Measurements from ENCODE around the gene GPR153.

Gene GPR153

GRCh38 chr1:6294890-6295556, 34.1 kb upstream of the GPR153 start:
- H3K27ac Mint-ChIP-seq, result no peak overlapping the region
- no peak overlapping the region for H3K4me3 Mint-ChIP-seq
- H3K27me3 Mint-ChIP-seq, result no peaks in the 10 kb centered on the region
- no peaks in the 10 kb centered on the region for H3K4me1 Mint-ChIP-seq (ENCODE audit: low read depth)
- peaks cover 44% of the 10 kb centered on the region for H3K36me3 Mint-ChIP-seq (ENCODE audit: low read depth)
- H3K9me3 Mint-ChIP-seq, result no peaks in the 10 kb centered on the region
- no peak for DNase-seq

- H3K4me1 Mint-ChIP-seq (ENCODE audit: low read depth), result no peaks in the 10 kb centered on the region
- no peak for DNase-seq
- no peak overlapping the region for H3K27ac Mint-ChIP-seq
- H3K36me3 Mint-ChIP-seq (ENCODE audit: low read depth), result peaks cover 40% of the 10 kb centered on the region
- no peak overlapping the region for H3K4me3 Mint-ChIP-seq
- no peaks in the 10 kb centered on the region for H3K27me3 Mint-ChIP-seq
- no peaks in the 10 kb centered on the region for H3K9me3 Mint-ChIP-seq
These were observed 33.4 kb upstream of the GPR153 start for GRCh38 chr1:6294080-6294889.

GRCh38 chr1:6292102-6292501, 31.2 kb upstream of the GPR153 start:
- Mint-ChIP-seq H3K27me3 (no peaks in the 10 kb centered on the region), H3K36me3 (ENCODE audit: low read depth) (peaks cover 45% of the 10 kb centered on the region), H3K27ac (no peak overlapping the region), H3K9me3 (no peaks in the 10 kb centered on the region), H3K4me1 (ENCODE audit: low read depth) (no peaks in the 10 kb centered on the region), H3K4me3 (no peak overlapping the region)
- no peak for DNase-seq

GRCh38 chr1:6288665-6289064, 27.8 kb upstream of the GPR153 start:
- H3K27me3 Mint-ChIP-seq, result no peaks in the 10 kb centered on the region
- peaks cover 29% of the 10 kb centered on the region for H3K36me3 Mint-ChIP-seq (ENCODE audit: low read depth)
- no peaks in the 10 kb centered on the region for H3K4me1 Mint-ChIP-seq (ENCODE audit: low read depth)
- H3K9me3 Mint-ChIP-seq, result no peaks in the 10 kb centered on the region
- DNase-seq, result no peak
- H3K4me3 Mint-ChIP-seq, result no peak overlapping the region
- H3K27ac Mint-ChIP-seq, result no peak overlapping the region

- no peak overlapping the region for H3K27ac Mint-ChIP-seq
- no peak for DNase-seq
- no peak overlapping the region for H3K4me3 Mint-ChIP-seq
- no peaks in the 10 kb centered on the region for H3K27me3 Mint-ChIP-seq
- peaks cover 23% of the 10 kb centered on the region for H3K36me3 Mint-ChIP-seq (ENCODE audit: low read depth)
- no peaks in the 10 kb centered on the region for H3K9me3 Mint-ChIP-seq
- H3K4me1 Mint-ChIP-seq (ENCODE audit: low read depth), result no peaks in the 10 kb centered on the region
These were observed 27.1 kb upstream of the GPR153 start for GRCh38 chr1:6288026-6288425.

GRCh38 chr1:6287431-6287886, 26.6 kb upstream of the GPR153 start:
- no peak overlapping the region for H3K27ac Mint-ChIP-seq
- H3K9me3 Mint-ChIP-seq, result no peaks in the 10 kb centered on the region
- no peak overlapping the region for H3K4me3 Mint-ChIP-seq
- H3K4me1 Mint-ChIP-seq (ENCODE audit: low read depth), result no peaks in the 10 kb centered on the region
- DNase-seq, result no peak
- no peaks in the 10 kb centered on the region for H3K27me3 Mint-ChIP-seq
- peaks cover 19% of the 10 kb centered on the region for H3K36me3 Mint-ChIP-seq (ENCODE audit: low read depth)

- no peak for DNase-seq
- Mint-ChIP-seq H3K36me3 (ENCODE audit: low read depth) (peaks cover 16% of the 10 kb centered on the region), H3K4me1 (ENCODE audit: low read depth) (no peaks in the 10 kb centered on the region), H3K9me3 (no peaks in the 10 kb centered on the region), H3K27me3 (no peaks in the 10 kb centered on the region), H3K4me3 (no peak overlapping the region), H3K27ac (no peak overlapping the region)
These were observed 26.1 kb upstream of the GPR153 start for GRCh38 chr1:6287029-6287428.

- Mint-ChIP-seq H3K36me3 (ENCODE audit: low read depth) (peaks cover 12% of the 10 kb centered on the region), H3K4me3 (no peak overlapping the region), H3K27ac (no peak overlapping the region), H3K27me3 (no peaks in the 10 kb centered on the region), H3K4me1 (ENCODE audit: low read depth) (no peaks in the 10 kb centered on the region), H3K9me3 (no peaks in the 10 kb centered on the region)
- DNase-seq, result no peak
These were observed 25.4 kb upstream of the GPR153 start for GRCh38 chr1:6286266-6286665.

- Mint-ChIP-seq H3K36me3 (ENCODE audit: low read depth) (peaks cover 8% of the 10 kb centered on the region), H3K4me3 (no peak overlapping the region), H3K27ac (no peak overlapping the region), H3K9me3 (no peaks in the 10 kb centered on the region), H3K27me3 (no peaks in the 10 kb centered on the region), H3K4me1 (ENCODE audit: low read depth) (no peaks in the 10 kb centered on the region)
- no peak for DNase-seq
These were observed 24.4 kb upstream of the GPR153 start for GRCh38 chr1:6285336-6285735.

- Mint-ChIP-seq H3K9me3 (no peaks in the 10 kb centered on the region), H3K36me3 (ENCODE audit: low read depth) (peaks cover 22% of the 10 kb centered on the region), H3K27ac (no peak overlapping the region), H3K4me1 (ENCODE audit: low read depth) (no peaks in the 10 kb centered on the region), H3K27me3 (no peaks in the 10 kb centered on the region), H3K4me3 (no peak overlapping the region)
- DNase-seq, result no peak
These were observed 21.8 kb upstream of the GPR153 start for GRCh38 chr1:6282577-6283270.

GRCh38 chr1:6281511-6282402, 20.9 kb upstream of the GPR153 start:
- Mint-ChIP-seq H3K27me3 (no peaks in the 10 kb centered on the region), H3K27ac (no peak overlapping the region), H3K36me3 (ENCODE audit: low read depth) (peaks cover 18% of the 10 kb centered on the region), H3K4me1 (ENCODE audit: low read depth) (no peaks in the 10 kb centered on the region), H3K4me3 (no peak overlapping the region), H3K9me3 (no peaks in the 10 kb centered on the region)
- no peak for DNase-seq

GRCh38 chr1:6280761-6281451, 20.0 kb upstream of the GPR153 start:
- peaks cover 18% of the 10 kb centered on the region for H3K36me3 Mint-ChIP-seq (ENCODE audit: low read depth)
- H3K4me3 Mint-ChIP-seq, result no peak overlapping the region
- H3K27ac Mint-ChIP-seq, result no peak overlapping the region
- no peaks in the 10 kb centered on the region for H3K27me3 Mint-ChIP-seq
- no peaks in the 10 kb centered on the region for H3K4me1 Mint-ChIP-seq (ENCODE audit: low read depth)
- no peaks in the 10 kb centered on the region for H3K9me3 Mint-ChIP-seq
- DNase-seq, result no peak

- Mint-ChIP-seq H3K36me3 (ENCODE audit: low read depth) (peaks cover 18% of the 10 kb centered on the region), H3K4me3 (no peak overlapping the region), H3K27ac (no peak overlapping the region), H3K27me3 (no peaks in the 10 kb centered on the region), H3K9me3 (no peaks in the 10 kb centered on the region), H3K4me1 (ENCODE audit: low read depth) (no peaks in the 10 kb centered on the region)
- DNase-seq, result no peak
These were observed 18.9 kb upstream of the GPR153 start for GRCh38 chr1:6279613-6280383.

All from activated T-cell treated with anti-CD3 and anti-CD28 coated beads, Interleukin-2, amount 50 U/mL, for 24 hours (primary cell).